Measurements from ENCODE around the gene MYOG. TPM values are rescaled to one million over a fixed set of nuclear protein-coding genes. Genes with fewer than 3 reads are reported as not detected.

The MYOG gene
- total and polyA plus RNA-seq, 2 donors: 12.7 TPM; not detected in 1

DNA sequence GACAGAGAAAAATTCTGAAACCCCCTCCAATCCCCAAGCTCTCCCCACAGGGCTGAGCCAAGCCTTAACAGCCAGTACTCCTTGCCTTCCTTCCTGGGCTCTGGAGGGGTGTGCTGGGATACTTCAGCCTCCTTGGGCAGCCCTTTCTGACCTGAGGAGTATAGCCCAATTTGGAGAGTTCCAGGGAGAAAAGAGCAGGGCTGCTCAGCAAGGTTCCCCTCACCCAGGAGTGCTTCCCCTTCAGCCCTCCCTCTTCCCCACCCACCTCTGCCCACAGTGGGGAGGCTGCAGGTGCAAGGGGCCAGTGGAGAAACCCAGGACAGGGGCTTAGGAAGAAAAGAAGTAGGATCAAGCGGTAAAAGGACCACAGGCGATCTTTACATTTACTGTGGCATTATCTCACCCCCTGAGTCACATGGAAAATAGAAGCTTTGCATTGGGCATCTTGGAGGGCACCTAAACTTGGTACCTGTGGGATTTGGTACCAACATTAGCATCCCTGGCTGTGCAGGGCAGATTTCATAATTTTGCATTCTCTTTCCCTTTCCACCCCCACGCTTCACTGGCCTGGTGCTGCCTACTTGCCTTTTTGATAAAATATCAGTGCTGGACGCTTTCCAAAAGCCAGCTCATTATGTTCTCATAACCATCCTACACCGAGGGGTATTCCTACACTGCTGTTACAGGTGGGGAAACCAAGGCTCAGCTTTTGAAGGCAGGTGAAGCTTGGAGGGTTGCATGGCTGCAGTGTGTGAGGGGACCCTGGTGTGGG, 38.9 kb upstream of the MYOG start:
- WGBS: 61% methylated on average over 5 of the region's 5 CpGs
- no peaks in the 10 kb centered on the region for H3K36me3 ChIP-seq (ENCODE audit: insufficient read depth)
- H3K4me3 ChIP-seq (ENCODE audit: low read depth, low read length): no peak overlapping the region
- no peak for DNase-seq (ENCODE audit: extremely low spot score)
- H3K27ac ChIP-seq (ENCODE audit: low read depth): no peak overlapping the region
- H3K4me1 ChIP-seq (ENCODE audit: insufficient read depth): no peaks in the 10 kb centered on the region

DNA sequence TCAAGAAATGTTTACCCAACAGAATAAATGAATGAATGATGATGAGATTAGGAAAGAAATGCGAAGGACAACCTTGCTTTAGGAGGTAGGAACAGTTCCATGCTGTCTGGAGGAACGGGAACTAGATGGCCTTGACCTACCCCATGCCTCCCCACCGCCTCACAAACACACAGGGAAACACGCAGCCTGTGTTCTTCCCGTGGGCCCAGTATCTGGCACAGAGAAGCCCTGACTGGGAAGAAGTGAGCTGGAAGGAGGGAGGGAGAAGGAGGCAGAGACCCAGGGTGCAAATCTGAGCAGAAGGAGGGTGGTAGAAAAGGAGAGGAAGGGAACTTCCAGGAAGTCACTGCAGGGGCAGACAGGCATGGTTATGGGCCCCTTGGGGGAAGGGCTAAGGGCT, 38.2 kb upstream of the MYOG start:
- H3K4me3 ChIP-seq (ENCODE audit: low read depth, low read length): no peak overlapping the region
- no peaks in the 10 kb centered on the region for H3K4me1 ChIP-seq (ENCODE audit: insufficient read depth)
- H3K27ac ChIP-seq (ENCODE audit: low read depth): no peak overlapping the region
- no peaks in the 10 kb centered on the region for H3K36me3 ChIP-seq (ENCODE audit: insufficient read depth)
- no peak for DNase-seq (ENCODE audit: extremely low spot score)
- WGBS: 66% methylated on average over 5 of the region's 5 CpGs

DNA sequence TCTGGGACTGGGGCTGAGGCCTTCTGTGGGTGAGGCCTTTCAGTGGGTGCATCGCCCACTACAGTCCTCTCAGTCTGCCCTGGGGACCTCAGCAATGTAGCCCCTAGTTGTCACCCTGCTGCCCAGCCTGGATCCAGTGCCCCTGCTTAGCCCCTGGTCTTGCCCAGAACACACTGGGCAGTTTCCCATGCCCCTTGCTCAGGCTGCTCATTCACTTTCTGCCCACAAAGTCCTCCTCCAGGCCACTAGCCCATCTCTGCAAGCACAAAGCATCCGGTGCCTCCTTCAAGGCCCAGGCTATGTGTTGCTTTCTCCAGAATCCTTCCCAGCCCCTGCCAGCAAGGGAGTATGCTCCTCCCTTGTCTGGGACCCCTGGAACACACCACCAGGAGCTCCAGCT, 36.3 kb upstream of the MYOG start:
- Histone ChIP-seq H3K4me3 (ENCODE audit: low read depth, low read length) (no peak overlapping the region), H3K4me1 (ENCODE audit: insufficient read depth) (no peaks in the 10 kb centered on the region), H3K27ac (ENCODE audit: low read depth) (no peak overlapping the region), H3K36me3 (ENCODE audit: insufficient read depth) (no peaks in the 10 kb centered on the region)
- 98% methylated on average over 2 of the region's 2 CpGs for WGBS
- DNase-seq (ENCODE audit: extremely low spot score): no peak

DNA sequence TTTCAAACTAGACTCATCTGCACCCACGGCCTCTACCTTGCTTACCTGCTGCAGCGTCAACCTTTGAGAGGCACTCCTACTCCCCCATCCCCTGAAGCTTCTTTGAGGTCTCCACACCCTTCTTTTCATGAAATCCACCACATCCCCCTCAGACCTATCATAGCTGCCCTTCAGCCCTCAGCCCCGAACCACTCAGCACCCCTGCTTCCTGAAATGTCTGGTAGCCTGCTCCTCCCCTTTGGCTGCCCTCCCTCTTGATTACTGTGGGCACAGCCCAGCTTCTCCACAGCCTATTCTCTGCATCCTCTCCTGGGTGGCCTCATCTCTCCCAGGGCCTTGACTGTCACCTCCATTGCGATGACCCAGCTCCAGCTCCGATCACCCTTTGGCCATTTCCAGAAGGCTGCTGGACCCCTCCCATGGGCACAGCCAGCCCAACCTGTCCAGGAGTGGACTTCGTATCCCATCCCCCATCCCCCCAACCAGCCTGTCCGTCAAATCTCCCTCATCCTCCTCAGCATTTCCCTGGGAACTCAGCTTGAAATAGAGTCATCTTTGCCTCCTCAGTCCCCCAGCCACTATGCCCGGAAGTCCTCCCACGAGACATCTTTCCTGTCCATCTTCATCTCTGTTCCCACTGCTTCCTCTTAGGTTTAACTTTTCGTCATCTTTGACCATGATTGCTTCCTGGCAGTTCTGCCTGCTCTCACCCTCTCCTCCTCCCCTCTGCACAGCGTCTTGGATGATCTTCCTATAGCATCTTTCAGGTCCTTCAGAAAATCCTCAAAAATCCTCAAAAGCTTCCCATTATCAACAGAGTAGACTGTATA, 35.6 kb upstream of the MYOG start:
- WGBS: 78% methylated on average over 11 of the region's 11 CpGs
- no peak for DNase-seq (ENCODE audit: extremely low spot score)
- no peaks in the 10 kb centered on the region for H3K4me1 ChIP-seq (ENCODE audit: insufficient read depth)

DNA sequence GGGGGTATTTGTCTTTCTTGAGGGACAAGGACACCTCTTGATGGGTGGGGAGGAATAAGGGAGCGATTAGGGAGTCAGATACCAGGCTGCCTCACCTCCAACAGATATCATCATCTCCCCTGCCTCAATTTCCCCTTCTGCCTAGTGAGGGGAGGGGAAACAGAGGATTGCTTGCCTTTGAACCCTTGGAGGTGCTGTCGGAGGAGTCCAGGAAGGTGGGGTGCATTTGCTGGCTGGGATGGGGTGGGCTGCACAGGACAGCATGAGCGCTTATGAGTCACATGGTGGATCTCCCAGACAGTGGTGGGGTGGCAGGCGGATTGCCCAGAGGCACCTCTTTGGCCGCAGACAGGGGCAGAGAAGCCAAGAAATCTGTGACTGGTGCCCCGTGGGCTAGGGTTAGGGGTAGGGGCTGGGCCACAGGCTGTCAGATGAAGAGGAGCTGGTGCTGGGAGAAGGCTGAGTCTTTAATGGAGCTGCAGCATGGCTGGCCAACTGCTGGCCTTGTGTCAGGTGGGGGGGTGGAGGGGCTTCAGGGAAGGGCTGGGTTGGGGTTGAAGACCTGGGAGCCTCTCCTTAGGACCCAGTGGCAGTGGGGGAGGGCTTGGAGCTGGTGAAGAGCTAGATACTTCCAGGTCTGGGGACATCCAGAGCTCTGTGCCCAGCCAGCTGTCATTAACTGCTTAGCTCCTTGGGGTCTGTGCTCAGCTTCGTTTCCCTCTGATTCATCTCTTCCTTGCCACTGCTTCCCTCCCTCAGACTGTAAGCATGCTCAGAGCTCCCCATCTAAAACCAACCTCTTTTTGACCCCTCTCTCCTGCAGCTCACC, 34.7 kb upstream of the MYOG start:
- H3K27ac ChIP-seq (ENCODE audit: low read depth): no peak overlapping the region
- H3K4me3 ChIP-seq (ENCODE audit: low read depth, low read length): no peak overlapping the region
- no peak for DNase-seq (ENCODE audit: extremely low spot score)
- no peaks in the 10 kb centered on the region for H3K36me3 ChIP-seq (ENCODE audit: insufficient read depth)
- no peaks in the 10 kb centered on the region for H3K4me1 ChIP-seq (ENCODE audit: insufficient read depth)
- WGBS: 75% methylated on average over 7 of the region's 7 CpGs

More for the DNA sequence above, 35.6 kb upstream of the MYOG start:
- Histone ChIP-seq H3K27ac (ENCODE audit: low read depth) (no peak overlapping the region), H3K4me3 (ENCODE audit: low read depth, low read length) (no peak overlapping the region), H3K36me3 (ENCODE audit: insufficient read depth) (no peaks in the 10 kb centered on the region)

DNA sequence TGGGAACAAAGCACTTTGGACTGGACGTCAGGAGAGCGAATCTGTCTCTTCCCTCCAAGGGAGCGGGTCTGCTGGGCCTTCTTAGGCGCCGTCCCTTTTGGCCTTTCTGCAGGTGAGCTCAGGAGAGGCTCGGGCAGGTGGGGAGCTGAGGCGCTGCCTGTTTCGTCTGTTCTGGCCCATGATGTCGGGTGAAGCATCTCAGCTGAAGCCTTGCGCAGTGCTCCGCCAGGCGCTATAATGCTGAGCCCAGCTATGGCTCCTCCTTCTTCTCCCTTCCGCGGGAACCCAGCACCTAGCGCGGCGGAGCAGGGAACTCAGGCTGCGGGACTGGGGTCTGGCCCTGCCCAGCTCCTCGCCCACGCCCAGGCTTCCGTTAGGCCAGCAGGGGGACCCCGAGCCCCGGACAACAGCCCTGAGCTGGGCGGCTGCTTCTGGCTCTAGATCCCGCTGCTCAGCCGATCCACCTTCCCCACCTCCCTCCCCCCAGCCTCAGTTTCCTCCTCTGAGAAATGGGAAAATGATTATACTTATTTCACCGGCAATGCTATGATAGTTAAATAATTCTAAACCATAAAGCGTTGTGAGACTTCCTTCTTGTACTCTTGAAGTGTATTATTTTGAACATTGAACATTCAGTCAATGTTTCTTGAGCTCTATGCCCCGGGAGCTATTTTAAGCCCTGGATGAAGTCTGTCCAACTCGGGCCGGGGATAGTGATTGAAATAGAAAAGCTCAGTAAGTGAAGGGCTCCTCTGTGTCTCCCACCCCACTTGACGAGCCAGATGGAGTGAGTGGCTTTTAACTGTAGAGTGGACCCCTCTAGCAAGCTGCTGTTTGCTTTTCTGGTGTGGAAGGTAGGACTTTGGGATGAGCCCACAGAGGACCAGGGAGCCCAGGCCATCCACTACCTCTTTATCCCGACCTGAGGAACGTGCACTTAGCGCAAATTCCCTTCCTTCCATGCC, 32.1 kb upstream of the MYOG start:
- H3K4me3 ChIP-seq (ENCODE audit: low read depth, low read length): no peak overlapping the region
- no peak for DNase-seq (ENCODE audit: extremely low spot score)
- H3K36me3 ChIP-seq (ENCODE audit: insufficient read depth): no peaks in the 10 kb centered on the region
- H3K27ac ChIP-seq (ENCODE audit: low read depth): no peak overlapping the region
- WGBS: 27% methylated on average over 35 of the region's 35 CpGs
- no peaks in the 10 kb centered on the region for H3K4me1 ChIP-seq (ENCODE audit: insufficient read depth)

DNA sequence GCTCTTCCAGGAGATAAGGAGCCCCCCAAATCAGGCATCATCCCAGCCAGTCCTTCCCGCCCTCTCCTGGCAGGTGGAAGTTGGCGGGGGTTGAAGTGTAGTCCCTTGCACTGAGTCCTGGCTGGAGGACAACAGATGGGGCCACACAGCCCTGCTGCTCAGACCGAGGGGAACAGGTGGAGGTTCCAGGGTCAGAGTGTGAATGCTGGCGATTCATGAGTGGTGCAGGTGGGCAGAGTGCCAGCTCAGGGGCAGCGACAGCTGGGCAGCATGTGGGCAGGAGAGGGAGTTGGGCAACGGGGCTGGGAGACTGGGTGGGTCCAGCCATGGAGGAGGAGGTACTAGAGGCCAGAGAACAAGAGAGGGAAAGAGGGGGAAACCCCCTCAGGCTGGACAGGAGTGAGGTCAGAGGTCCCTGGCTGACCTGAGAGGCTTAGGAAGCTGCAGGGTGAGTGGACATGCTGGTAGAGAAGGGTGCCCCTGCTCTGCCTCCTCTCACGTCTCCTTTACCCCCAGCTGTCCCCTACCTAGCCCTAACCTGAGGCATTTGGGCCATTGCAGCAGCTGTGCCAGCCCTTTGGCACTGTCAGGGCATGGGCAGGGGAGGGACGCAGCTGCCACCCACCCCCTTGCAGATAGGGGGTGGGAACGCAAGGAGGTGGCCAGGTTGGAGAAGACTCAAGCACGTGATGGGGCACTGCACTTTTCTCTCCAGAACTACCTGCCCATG, 30.4 kb upstream of the MYOG start:
- no peaks in the 10 kb centered on the region for H3K4me1 ChIP-seq (ENCODE audit: insufficient read depth)
- no peak overlapping the region for H3K4me3 ChIP-seq (ENCODE audit: low read depth, low read length)
- DNase-seq (ENCODE audit: extremely low spot score): no peak
- 77% methylated on average over 10 of the region's 10 CpGs for WGBS
- no peaks in the 10 kb centered on the region for H3K36me3 ChIP-seq (ENCODE audit: insufficient read depth)
- H3K27ac ChIP-seq (ENCODE audit: low read depth): no peak overlapping the region

DNA sequence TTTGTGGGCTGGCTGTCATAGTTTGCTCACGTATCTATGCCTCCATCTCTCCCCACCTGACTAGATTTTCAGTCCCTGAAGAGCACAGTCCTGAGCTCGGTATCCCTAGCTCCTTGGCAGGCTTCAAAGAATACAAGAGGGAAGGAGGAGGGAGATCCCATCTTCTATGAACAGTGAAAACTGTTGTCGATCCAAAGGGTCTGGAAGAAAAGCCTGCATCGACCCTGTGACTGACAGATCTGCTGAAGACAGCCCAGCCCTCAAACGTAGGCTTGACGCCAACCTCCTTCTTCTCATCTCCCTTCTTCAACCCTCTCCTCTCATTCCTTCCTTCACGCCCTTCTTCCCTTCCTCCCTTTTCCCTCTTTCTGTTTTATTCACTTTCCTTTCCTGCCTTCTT, 28.4 kb upstream of the MYOG start:
- WGBS: 85% methylated on average over 7 of the region's 7 CpGs
- H3K27ac ChIP-seq (ENCODE audit: low read depth): no peak overlapping the region
- no peak overlapping the region for H3K4me3 ChIP-seq (ENCODE audit: low read depth, low read length)
- H3K4me1 ChIP-seq (ENCODE audit: insufficient read depth): no peaks in the 10 kb centered on the region
- DNase-seq (ENCODE audit: extremely low spot score): no peak
- H3K36me3 ChIP-seq (ENCODE audit: insufficient read depth): no peaks in the 10 kb centered on the region

DNA sequence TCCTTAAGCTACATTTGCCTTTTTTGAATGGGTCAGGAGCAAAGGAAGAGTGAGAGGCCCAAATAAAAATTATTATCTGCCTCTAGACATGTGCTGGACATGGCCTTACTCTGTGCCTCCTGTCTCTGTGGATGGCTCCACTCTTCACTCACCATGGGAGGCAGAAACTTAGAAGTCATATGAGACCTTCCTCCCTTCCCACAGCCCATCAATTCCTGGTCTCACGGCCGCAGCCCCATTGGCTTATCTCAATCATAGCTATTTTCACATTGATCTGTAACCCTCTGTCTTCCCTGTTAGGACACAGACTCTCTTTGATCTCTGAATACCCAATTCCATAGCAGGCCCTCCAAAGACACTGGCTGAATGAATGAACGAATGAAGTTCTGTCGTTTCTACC, 27.5 kb upstream of the MYOG start:
- 86% methylated on average over 4 of the region's 4 CpGs for WGBS
- H3K4me3 ChIP-seq (ENCODE audit: low read depth, low read length): no peak overlapping the region

DNA sequence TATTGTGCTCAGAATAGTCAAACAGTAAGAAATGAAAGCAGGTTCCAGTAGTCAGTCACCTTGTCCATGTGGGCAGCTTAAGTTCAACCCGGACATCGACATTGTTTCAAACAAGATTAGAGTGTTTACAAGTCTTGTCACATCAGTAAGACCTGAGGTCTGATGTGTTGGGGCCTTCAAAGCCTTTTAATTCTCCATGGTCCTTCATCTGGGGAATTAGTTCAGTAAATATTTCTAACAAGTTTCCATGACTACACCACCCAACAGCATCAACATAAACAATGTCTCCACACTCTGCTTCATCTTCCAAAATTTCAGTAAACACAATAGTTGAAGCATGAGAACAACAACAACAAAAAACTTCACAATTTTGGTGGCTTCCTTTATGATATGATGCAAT, 26.7 kb upstream of the MYOG start:
- H3K27ac ChIP-seq (ENCODE audit: low read depth): no peak overlapping the region
- no peaks in the 10 kb centered on the region for H3K4me1 ChIP-seq (ENCODE audit: insufficient read depth)
- no peak overlapping the region for H3K4me3 ChIP-seq (ENCODE audit: low read depth, low read length)
- DNase-seq (ENCODE audit: extremely low spot score): no peak
- H3K36me3 ChIP-seq (ENCODE audit: insufficient read depth): no peaks in the 10 kb centered on the region
- 21% methylated on average over 2 of the region's 2 CpGs for WGBS

More for the DNA sequence above, 27.5 kb upstream of the MYOG start:
- Histone ChIP-seq H3K27ac (ENCODE audit: low read depth) (no peak overlapping the region), H3K36me3 (ENCODE audit: insufficient read depth) (no peaks in the 10 kb centered on the region), H3K4me1 (ENCODE audit: insufficient read depth) (no peaks in the 10 kb centered on the region)
- no peak for DNase-seq (ENCODE audit: extremely low spot score)

DNA sequence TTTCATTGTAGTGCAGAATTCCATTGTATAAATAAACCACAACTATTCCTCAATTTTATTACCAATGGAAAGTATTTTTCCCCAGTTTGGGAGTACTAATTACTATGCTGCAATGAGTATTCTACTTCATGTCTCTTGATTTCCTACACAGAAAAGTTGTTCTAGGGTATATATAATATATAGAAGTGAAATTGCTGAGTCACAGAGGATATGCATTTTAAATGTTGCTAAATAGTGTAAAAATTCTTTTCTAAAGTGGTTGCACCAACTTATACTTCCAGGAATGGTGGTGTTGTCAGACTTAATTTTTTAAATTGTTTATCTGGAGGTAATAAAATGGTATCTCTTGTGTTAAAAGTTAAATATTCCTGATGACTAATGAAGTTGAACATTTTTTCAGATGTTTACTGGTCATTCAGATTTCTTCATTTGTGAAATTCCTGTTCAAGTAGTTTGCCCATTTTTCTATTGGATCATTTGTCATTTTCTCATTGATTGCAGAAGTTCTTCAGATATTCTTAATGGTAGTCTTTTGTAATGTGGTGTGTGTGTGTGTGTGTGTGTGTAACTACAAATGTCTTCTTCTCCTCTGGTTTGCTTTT, 19.1 kb upstream of the MYOG start:
- no peak for DNase-seq (ENCODE audit: extremely low spot score)
- no peak overlapping the region for H3K27ac ChIP-seq (ENCODE audit: low read depth)
- no peaks in the 10 kb centered on the region for H3K36me3 ChIP-seq (ENCODE audit: insufficient read depth)
- no peaks in the 10 kb centered on the region for H3K4me1 ChIP-seq (ENCODE audit: insufficient read depth)
- H3K4me3 ChIP-seq (ENCODE audit: low read depth, low read length): no peak overlapping the region
